Ishikawa (cell line): ENCODE data around the gene HS6ST1.

ENCODE experiments used
- CEBPB ChIP-seq: IDR thresholded peaks from 2 replicates; pipeline ENCODE4 v1.6.1; 2012
- EGR1 ChIP-seq: IDR thresholded peaks from 2 replicates; pipeline ENCODE4 v1.6.1; 2012
- EP300 ChIP-seq: IDR thresholded peaks from 2 replicates; pipeline ENCODE4 v1.6.1; 2012; ENCODE audit warnings: borderline replicate concordance
- FOXM1 ChIP-seq: IDR thresholded peaks from 2 replicates; pipeline ENCODE4 v1.6.1; 2012; ENCODE audit warnings: low read depth, borderline replicate concordance
- NFIC ChIP-seq: IDR thresholded peaks from 2 replicates; pipeline ENCODE4 v1.6.1; 2012
- RAD21 ChIP-seq: IDR thresholded peaks from 2 replicates; pipeline ENCODE4 v1.6.1; 2012; ENCODE audit warnings: low read depth
- TAF1 ChIP-seq: IDR thresholded peaks from 2 replicates; pipeline ENCODE4 v1.6.1; 2012; ENCODE audit warnings: low read depth, mild to moderate bottlenecking
- TCF12 ChIP-seq: IDR thresholded peaks from 2 replicates; pipeline ENCODE4 v1.6.1; 2012; ENCODE audit warnings: low read depth
- TEAD4 ChIP-seq: IDR thresholded peaks from 2 replicates; pipeline ENCODE4 v1.6.1; 2012
- USF1 ChIP-seq: IDR thresholded peaks from 2 replicates; pipeline ENCODE4 v1.6.1; 2012
- YY1 ChIP-seq: IDR thresholded peaks from 2 replicates; pipeline ENCODE4 v1.6.1; 2012; ENCODE audit warnings: low read depth
- TF ChIP-seq, protein P1 (sequence below): IDR thresholded peaks from 2 replicates; pipeline ENCODE4 v1.6.1; 2012; ENCODE audit warnings: low read depth, mild to moderate bottlenecking
- TF ChIP-seq, protein P2 (sequence below): IDR thresholded peaks from 2 replicates; pipeline ENCODE4 v1.6.1; 2012

- TF ChIP-seq, protein P1, sequence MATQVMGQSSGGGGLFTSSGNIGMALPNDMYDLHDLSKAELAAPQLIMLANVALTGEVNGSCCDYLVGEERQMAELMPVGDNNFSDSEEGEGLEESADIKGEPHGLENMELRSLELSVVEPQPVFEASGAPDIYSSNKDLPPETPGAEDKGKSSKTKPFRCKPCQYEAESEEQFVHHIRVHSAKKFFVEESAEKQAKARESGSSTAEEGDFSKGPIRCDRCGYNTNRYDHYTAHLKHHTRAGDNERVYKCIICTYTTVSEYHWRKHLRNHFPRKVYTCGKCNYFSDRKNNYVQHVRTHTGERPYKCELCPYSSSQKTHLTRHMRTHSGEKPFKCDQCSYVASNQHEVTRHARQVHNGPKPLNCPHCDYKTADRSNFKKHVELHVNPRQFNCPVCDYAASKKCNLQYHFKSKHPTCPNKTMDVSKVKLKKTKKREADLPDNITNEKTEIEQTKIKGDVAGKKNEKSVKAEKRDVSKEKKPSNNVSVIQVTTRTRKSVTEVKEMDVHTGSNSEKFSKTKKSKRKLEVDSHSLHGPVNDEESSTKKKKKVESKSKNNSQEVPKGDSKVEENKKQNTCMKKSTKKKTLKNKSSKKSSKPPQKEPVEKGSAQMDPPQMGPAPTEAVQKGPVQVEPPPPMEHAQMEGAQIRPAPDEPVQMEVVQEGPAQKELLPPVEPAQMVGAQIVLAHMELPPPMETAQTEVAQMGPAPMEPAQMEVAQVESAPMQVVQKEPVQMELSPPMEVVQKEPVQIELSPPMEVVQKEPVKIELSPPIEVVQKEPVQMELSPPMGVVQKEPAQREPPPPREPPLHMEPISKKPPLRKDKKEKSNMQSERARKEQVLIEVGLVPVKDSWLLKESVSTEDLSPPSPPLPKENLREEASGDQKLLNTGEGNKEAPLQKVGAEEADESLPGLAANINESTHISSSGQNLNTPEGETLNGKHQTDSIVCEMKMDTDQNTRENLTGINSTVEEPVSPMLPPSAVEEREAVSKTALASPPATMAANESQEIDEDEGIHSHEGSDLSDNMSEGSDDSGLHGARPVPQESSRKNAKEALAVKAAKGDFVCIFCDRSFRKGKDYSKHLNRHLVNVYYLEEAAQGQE, result no peak
- TF ChIP-seq EP300, result no peak
- TF ChIP-seq USF1, result no peak
- no peak for TF ChIP-seq RAD21
- no peak for TF ChIP-seq YY1
- TF ChIP-seq EGR1, result no peak
- no peak for TF ChIP-seq CEBPB
- TF ChIP-seq TEAD4, result no peak
- no peak for TF ChIP-seq TCF12
- no peak for TF ChIP-seq NFIC
- TF ChIP-seq, protein P2, sequence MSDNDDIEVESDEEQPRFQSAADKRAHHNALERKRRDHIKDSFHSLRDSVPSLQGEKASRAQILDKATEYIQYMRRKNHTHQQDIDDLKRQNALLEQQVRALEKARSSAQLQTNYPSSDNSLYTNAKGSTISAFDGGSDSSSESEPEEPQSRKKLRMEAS, result no peak
- TF ChIP-seq FOXM1, result no peak
- no peak for TF ChIP-seq TAF1
These were observed 42.9 kb upstream of the HS6ST1 start for GRCh38 chr2:128361376-128362131.
